Measurements from ENCODE around the gene UST. TPM values are rescaled to one million over a fixed set of nuclear protein-coding genes. Genes with fewer than 3 reads are reported as not detected.

UST gene
- total RNA-seq, 2 experiments from 2014 or later = 1.4 to 4.1 TPM

GRCh38 chr6:149122850-149123821, 376.3 kb downstream of the UST start:
- CTCF ChIA-PET (ENCODE audit: unreplicated experiment) = no interaction called here
- intact Hi-C loops (cut with micrococcal nuclease; ENCODE audit: unreplicated experiment) = no loop called here
- no TSS peak for BruUV-seq (replicated peaks)

GRCh38 chr6:149125309-149125708, 378.5 kb downstream of the UST start:
- Histone ChIP-seq H4K20me1 (ENCODE audit: insufficient read depth, low read length) (no peaks in the 10 kb centered on the region), H3K79me2 (ENCODE audit: insufficient read depth, low read depth, low read length) (no peaks in the 10 kb centered on the region), H3K4me2 (ENCODE audit: low read length) (no peak overlapping the region), H3K9me3 (ENCODE audit: low read length) (peaks cover 5% of the 10 kb centered on the region; the same call in 1 of the 2 replicates), H3K4me3 (ENCODE audit: low read depth, low read length, poor library complexity, severe bottlenecking) (no peak overlapping the region), H3K4me1 (ENCODE audit: insufficient read depth, low read length, poor library complexity, severe bottlenecking) (no peaks in the 10 kb centered on the region), H3K36me3 (ENCODE audit: insufficient read depth, low read length) (no peaks in the 10 kb centered on the region), H3K27ac (ENCODE audit: low read depth, low read length, poor library complexity, severe bottlenecking) (no peak overlapping the region), H3K9me2 (ENCODE audit: insufficient read depth, low read length) (no peaks in the 10 kb centered on the region), H2AFZ (ENCODE audit: low read length) (no peak overlapping the region)
- no peak for DNase-seq (ENCODE audit: low spot score)
- BruUV-seq (replicated peaks) = no TSS peak
- intact Hi-C loops (cut with micrococcal nuclease; ENCODE audit: unreplicated experiment) = no loop called here
- POLR2A ChIA-PET = interaction anchor here (0.7 kb wide), 1 partner anchor 42 kb away, joined by 3 read pairs; no protein-coding TSS in a partner anchor
- TF ChIP-seq EZH2phosphoT487 (IDR thresholded peaks at IDR 0.05; ENCODE audit: borderline replicate concordance, low read depth, low read length) (no peak), CTCF (conservative IDR thresholded peaks at IDR 0.05; ENCODE audit: low read length) (no peak)
- CTCF ChIA-PET (ENCODE audit: unreplicated experiment) = no interaction called here

More at GRCh38 chr6:149122850-149123821, 376.3 kb downstream of the UST start:
- Histone ChIP-seq H3K36me3 (ENCODE audit: insufficient read depth, low read length) (no peaks in the 10 kb centered on the region), H3K9me3 (ENCODE audit: low read length) (peaks cover 5% of the 10 kb centered on the region; the same call in 1 of the 2 replicates), H3K79me2 (ENCODE audit: insufficient read depth, low read depth, low read length) (no peaks in the 10 kb centered on the region), H4K20me1 (ENCODE audit: insufficient read depth, low read length) (no peaks in the 10 kb centered on the region), H3K27ac (ENCODE audit: low read depth, low read length, poor library complexity, severe bottlenecking) (no peak overlapping the region), H3K9me2 (ENCODE audit: insufficient read depth, low read length) (no peaks in the 10 kb centered on the region), H3K4me1 (ENCODE audit: insufficient read depth, low read length, poor library complexity, severe bottlenecking) (no peaks in the 10 kb centered on the region), H2AFZ (ENCODE audit: low read length) (no peak overlapping the region), H3K4me2 (ENCODE audit: low read length) (no peak overlapping the region), H3K4me3 (ENCODE audit: low read depth, low read length, poor library complexity, severe bottlenecking) (no peak overlapping the region)
- POLR2A ChIA-PET = no interaction called here
- no peak for DNase-seq (ENCODE audit: low spot score)
- TF ChIP-seq EZH2phosphoT487 (IDR thresholded peaks at IDR 0.05; ENCODE audit: borderline replicate concordance, low read depth, low read length) = no peak
- TF ChIP-seq CTCF (conservative IDR thresholded peaks at IDR 0.05; ENCODE audit: low read length) = no peak

Data from OCI-LY7 (cell line).